ENCODE results near the gene DNAJB7.
"Not testable (repeated sequence)": the region's sequence is repeated elsewhere in the genome, so short reads cannot be mapped to it uniquely, and the experiment has no call there.

The DNAJB7 gene

GRCh38 chr22:40862013-40862412 is at the start of gene DNAJB7:
Gene DNAJB7 (minus strand): TSS chr22:40862113. CDS start chr22:40861994, 119 bp downstream.
- DNase-seq (ENCODE audit: low read depth), result no peak

GRCh38 chr22:40908895-40909294 is 47.0 kb upstream of the DNAJB7 start:
- DNase-seq (ENCODE audit: low read depth), result no peak

GRCh38 chr22:40904101-40904500 is 42.2 kb upstream of the DNAJB7 start:
- DNase-seq (ENCODE audit: low read depth), result no peak

- DNase-seq (ENCODE audit: low read depth), result peak; percentile 72
Measured at GRCh38 chr22:40898850-40899357, 37.0 kb upstream of the DNAJB7 start.

GRCh38 chr22:40894417-40894816 is 32.5 kb upstream of the DNAJB7 start:
- no peak for DNase-seq (ENCODE audit: low read depth)

- DNase-seq (ENCODE audit: low read depth), result peak; percentile 33
Measured at GRCh38 chr22:40890881-40891280, 29.0 kb upstream of the DNAJB7 start.

- DNase-seq (ENCODE audit: low read depth), result no peak
Measured at GRCh38 chr22:40889116-40889515, 27.2 kb upstream of the DNAJB7 start.

GRCh38 chr22:40878922-40879321 is 17.0 kb upstream of the DNAJB7 start:
- DNase-seq (ENCODE audit: low read depth), result no peak

GRCh38 chr22:40877488-40877887 is 15.6 kb upstream of the DNAJB7 start:
- DNase-seq (ENCODE audit: low read depth), result no peak

GRCh38 chr22:40876907-40877306 is 15.0 kb upstream of the DNAJB7 start:
- DNase-seq (ENCODE audit: low read depth), result no peak

GRCh38 chr22:40875111-40875510 is 13.2 kb upstream of the DNAJB7 start:
- DNase-seq (ENCODE audit: low read depth), result no peak

GRCh38 chr22:40874016-40874415 is 12.1 kb upstream of the DNAJB7 start:
- DNase-seq (ENCODE audit: low read depth), result no peak

- not testable (repeated sequence) for DNase-seq (ENCODE audit: low read depth)
Measured at GRCh38 chr22:40868379-40868778, 6.5 kb upstream of the DNAJB7 start.

GRCh38 chr22:40867109-40867508 is 5.2 kb upstream of the DNAJB7 start:
- no peak for DNase-seq (ENCODE audit: low read depth)

GRCh38 chr22:40862537-40862936 is 624 bp upstream of the DNAJB7 start:
- no peak for DNase-seq (ENCODE audit: low read depth)

- no peak for DNase-seq (ENCODE audit: low read depth)
Measured at GRCh38 chr22:40857309-40857855, 4.5 kb downstream of the DNAJB7 start.

GRCh38 chr22:40856513-40857308 is 5.2 kb downstream of the DNAJB7 start, which contains the start of the genes ST13 and XPNPEP3:
Gene ST13 (minus strand): TSS chr22:40856639. CDS start chr22:40856540, 99 bp downstream.
Gene XPNPEP3 (plus strand): TSS chr22:40857148. CDS start chr22:40857182, 34 bp downstream.
- peak; percentile 97 for DNase-seq (ENCODE audit: low read depth)

GRCh38 chr22:40855979-40856512 is 5.9 kb downstream of the DNAJB7 start:
- peak; percentile 35 for DNase-seq (ENCODE audit: low read depth)

- DNase-seq (ENCODE audit: low read depth), result peak; percentile 26
Measured at GRCh38 chr22:40855071-40855978, 6.6 kb downstream of the DNAJB7 start.

- DNase-seq (ENCODE audit: low read depth), result peak; percentile 19
Measured at GRCh38 chr22:40853961-40854360, 8.0 kb downstream of the DNAJB7 start.

GRCh38 chr22:40853333-40853732 is 8.6 kb downstream of the DNAJB7 start:
- no peak for DNase-seq (ENCODE audit: low read depth)

GRCh38 chr22:40845816-40846215 is 16.1 kb downstream of the DNAJB7 start:
- DNase-seq (ENCODE audit: low read depth), result not testable (repeated sequence)
